COLO668 (cell line): ENCODE data around the gene MS4A15.
"Not testable (repeated sequence)": the region's sequence is repeated elsewhere in the genome, so short reads cannot be mapped to it uniquely, and the experiment has no call there.

Experiments
- DNase-seq: peaks from one replicate; lab custom pipeline; 2025; ENCODE audit not compliant: unreplicated experiment; lab: John Stamatoyannopoulos, UW

MS4A15 gene

DNA sequence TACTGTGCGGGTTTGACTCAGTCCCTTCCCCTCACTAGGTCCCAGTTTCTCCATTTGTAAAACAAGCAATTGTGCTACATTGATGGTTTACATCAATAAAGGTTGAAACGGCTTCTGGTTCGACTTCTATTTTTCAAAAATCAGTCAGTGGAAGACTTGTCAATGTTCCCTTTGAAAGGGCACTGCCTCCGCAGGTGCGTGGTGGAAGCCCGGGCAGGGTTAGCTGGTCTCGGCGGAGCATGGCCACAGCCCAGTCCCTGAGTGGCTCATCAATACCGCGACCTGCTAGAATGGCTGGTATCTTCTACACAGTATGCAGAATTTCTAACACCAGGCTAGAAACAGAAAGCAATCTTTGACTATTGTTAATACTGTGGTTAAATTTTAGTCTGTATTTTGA is 44.5 kb downstream of the MS4A15 start:
- no peak for DNase-seq

DNA sequence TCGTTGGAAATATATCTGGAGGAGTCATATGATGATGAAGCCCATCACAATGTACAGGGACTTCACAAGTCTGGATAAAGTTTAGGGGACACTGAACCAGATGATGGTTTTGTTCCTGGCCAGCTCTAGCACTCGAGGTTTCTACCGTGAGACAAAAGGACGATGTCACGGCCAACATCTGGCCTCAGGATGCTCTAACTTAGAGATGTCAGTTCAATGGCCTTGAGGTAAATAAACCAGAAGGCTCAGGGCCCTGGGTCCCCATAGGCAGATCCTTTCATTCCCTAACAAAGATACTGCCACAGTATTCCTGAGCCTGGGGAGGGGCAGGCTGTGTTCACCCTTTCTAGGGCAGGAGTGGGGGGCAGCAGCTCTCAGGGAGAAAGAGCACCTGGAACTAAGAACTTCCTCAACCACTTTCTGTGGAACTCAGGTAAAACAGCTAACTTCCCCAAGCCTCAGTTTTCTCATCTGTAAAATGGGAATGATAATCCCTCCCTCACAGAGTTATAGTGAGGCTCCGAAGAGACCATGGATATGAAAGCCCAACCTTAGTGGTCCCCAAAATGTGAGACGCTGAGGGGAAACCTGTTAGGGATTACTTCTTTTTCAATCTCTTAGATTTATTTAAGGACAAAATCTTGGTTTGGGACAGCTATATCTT is 46.7 kb downstream of the MS4A15 start:
- no peak for DNase-seq

DNA sequence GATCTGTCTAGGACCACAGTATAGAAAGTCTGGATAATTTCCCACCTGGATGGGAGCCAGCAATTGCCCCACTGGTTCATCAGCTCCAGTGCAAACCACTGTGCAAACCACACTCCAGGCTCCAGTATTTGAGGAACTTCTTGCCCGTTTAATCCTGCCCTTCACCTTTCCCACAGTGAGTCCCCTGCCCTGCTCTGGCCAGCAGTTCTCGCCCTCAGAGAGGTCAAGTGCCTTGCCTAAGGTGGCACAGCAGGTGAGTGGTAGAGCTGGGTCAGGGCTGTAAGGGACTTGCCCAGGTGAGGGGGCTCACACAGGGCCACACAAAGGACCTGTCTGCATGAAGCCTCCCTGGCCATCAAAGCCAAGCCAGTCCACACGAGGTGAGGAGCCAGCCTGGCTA is 52.6 kb downstream of the MS4A15 start:
- no peak for DNase-seq

DNA sequence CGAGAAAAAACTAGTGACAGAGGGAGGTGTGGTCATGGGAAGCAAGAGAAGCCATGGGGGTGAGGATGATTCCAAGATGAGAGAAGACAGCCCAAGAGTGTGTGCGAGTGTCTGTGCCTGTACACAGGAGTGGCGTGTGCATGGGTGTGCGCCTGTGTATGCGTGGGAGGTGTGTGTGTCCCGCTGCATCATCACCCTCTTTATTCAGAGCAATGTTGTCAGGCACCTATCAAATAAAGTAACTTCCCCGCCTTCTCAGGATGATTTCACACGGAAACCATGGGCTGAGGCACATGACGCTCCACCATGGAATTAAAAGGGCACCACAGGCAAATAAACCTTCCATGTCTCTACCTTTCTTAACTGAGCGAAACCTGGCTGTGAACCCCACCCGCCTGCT is 53.0 kb downstream of the MS4A15 start:
- DNase-seq = no peak

DNA sequence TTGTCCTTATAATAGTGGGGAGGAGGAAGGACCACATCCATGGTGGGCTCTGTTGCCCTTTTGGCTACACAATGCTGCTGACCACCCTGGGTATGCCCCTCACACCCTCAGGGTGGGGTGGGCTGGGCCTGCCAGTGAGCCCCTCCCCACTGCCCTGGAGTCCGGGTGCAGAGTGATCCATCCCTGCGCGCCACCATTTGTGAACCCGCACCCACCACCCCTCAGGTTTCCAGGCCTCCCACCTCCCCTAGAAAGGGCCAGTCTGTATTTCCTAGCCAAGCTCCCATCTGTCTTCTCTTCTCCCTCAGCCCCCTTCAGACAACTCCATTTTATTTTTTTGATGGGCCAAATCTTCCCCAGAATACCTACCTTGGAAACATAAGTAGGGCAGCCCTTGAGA is 53.5 kb downstream of the MS4A15 start:
- no peak for DNase-seq

DNA sequence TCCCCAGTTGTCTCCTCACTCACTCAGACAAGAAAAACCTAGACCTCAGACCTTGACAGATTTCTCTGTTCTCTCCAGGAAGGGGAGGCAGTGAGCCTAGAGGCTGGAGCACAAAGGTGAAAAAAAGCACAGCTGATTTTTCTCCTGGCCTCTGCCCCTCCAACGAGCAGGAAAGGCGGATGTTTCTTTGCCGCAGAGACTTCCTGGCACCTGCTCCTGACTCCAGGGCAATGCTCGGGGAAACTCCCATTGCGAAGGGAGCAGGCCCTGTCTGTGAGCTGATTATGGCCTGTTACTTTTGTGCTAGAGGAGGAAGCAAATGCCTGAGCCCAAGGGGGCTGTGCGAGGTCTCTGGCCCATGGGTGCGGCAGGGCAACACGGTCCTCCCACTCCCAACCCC is 53.9 kb downstream of the MS4A15 start:
- DNase-seq = peak; percentile 55

DNA sequence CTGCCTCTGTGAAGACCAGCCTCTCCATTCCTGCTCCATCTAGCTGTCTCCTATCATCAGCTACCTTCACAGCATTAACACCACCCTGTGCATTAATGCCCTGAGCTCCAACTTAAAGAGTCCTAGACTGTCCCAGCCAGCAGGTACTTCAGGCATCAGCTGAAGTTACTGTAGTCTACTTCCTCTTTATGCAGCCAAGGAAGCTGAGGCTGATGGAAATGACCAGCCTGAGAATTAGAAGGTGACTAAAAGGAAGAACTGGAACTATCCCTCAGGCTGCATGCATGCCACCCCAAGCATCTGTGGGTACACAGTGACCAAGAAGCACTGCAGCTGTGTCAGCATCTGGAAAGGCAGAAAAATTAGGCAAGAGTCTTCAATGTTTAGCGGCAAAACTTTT is 56.7 kb downstream of the MS4A15 start:
- DNase-seq = no peak

DNA sequence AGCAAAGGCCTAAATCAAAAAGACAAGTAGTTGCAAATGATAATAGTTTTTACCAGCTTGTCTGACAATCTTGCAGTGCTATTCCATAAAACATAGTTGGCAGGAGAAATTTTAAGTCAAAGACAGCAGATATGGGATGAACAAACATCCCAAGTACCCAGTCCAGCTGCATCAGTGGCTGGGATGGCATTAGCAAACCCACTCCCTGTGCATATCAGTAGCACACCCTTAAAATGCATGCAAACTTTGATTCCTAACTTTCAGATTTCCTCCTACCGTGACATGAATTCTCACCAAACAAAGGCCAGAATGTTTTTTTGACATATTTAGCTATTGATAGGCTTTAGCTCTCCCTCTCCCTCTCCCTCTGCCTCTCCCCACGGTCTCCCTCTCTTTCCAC is 57.4 kb downstream of the MS4A15 start:
- no peak for DNase-seq

DNA sequence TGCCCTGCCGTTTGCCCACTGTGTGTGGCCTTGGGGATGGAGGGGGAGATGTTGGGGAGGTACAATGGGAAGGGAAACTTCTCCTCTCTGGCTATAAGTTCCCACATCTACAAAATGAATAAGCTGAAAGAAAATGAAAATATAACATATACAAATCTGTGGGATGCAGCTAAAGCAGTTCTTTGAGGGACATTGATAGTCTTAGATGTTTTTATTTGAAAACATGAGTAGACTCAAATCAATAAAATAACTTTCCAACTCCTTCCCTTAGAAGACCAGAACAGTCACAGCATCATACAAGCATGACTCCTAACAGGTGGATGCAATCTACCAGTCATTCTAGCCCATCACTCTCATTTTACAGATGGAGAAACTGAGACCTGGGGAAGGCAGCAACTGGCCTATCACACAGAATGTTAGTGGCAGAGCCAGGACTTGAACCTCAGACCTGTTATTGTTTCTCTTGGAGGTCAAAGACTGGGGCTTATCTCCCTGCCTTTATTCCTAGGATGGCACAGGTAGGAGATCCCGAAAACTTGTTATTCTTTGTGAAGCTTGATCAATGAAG is 60.0 kb downstream of the MS4A15 start:
- no peak for DNase-seq

DNA sequence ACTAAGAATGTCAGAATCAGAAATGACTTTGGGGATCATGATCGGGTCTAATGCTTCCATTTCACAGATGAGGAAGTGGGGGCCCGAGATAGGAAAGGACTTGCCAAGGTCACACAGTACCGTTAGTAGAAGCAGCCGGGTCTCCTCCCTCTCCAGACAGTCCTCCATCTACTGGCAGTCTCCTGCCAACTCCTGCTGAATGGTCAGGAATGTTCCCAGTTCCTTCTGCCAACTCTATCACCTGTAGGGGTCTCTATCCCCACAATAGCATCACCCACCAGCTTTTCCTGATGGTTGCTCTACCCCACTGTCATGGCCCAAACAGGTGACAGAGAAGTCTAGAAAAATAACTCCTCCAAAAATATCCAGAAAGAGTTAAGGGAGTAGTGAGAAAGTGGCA is 61.4 kb downstream of the MS4A15 start:
- no peak for DNase-seq

DNA sequence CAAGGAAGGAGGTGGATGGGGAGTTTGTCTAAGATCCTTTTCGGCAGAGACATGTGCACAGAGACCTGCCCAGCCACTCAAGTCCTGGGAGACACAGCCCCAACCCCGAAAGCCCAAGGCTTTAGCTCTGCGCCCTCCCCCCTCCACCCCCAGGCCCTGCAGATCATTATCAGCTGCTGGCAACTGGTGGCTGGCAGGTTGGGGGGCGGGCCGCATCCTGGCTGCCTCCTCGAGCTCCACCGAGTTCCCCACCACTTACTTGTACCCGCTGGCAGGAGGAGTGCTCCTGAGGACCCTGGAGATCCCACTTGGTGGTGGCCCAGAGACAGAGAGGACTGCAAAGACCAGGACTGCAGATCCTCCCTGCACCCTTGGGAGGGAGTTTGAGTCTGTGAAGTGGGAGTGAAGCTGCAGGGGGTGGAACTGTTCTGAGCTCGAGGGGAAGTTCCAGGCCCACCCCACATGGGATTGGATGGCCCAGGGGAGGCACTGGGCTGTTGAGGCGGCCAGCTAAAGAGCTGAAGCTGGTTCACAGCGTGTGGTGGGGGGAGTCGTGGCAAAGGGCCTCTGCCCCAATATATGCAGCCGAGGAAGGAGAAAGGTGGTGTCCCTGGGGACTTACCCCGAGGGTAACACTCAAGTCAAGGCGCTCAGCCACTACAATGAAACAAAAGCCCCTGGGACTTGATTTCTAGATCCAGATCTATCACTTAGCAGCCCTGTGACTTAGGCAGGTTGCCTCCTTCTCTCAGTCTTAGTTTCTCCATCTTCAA is 65.3 kb downstream of the MS4A15 start:
- DNase-seq = no peak

DNA sequence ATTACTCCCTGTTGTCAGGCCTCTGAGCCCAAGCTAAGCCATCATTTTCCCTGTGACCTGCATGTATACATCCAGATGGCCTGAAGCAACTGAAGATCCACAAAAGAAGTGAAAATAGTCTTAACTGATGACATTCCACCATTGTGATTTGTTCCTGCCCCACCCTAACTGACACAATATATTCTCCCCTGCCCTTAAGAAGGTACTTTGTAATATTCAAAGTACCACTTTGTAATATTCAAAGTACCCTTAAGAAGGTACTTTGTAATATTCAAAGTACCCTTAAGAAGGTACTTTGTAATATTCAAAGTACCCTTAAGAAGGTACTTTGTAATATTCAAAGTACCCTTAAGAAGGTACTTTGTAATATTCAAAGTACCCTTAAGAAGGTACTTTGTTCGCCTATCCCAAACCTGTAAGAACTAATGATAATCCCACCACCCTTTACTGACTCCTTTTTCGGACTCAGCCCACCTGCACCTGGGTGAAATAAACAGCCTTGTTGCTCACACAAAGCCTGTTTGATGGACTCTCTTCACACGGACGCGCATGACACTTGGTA is 67.2 kb downstream of the MS4A15 start:
- DNase-seq = not testable (repeated sequence)

DNA sequence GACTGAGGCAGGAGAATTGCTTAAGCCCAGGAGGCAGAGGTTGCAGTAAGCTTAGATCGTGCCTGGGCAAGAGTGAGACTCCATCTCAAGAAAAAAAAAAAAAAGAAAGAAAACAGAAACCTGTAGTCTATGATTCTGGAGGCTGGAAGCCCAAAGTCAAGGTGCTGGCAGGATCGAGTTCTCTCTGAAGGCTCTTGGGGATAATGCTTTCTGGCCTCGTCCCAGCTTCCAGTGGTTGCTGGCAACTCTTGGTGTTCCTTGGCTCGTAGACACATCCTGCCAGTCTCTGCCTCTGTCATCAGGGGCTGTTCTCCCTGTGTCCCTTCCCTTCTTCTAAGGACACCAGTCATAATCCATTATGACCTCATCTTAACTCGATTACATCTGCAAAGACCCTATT is 68.5 kb downstream of the MS4A15 start:
- DNase-seq = no peak

DNA sequence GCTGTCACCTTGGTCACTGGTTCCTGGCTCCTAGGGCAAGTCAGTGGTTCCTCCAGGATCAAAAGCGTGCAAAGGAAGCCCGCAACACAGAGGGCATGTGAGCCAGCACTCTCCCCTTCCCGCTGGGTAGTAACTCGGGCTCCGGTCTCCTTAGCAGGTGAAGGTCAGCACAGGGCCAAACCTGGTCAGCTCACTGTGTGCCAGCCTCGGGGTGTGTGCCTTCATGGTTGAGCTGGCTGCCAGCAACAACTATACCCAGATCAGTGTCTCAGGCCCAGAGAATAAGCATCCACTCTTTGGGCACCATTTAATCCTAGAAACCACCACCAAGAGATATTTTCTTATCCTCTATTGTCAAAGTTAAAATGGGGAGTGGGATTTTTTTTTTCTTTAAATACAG is 69.1 kb downstream of the MS4A15 start:
- no peak for DNase-seq
